ENCODE results near the gene TRPM2. TPM values are rescaled to one million over a fixed set of nuclear protein-coding genes. Genes with fewer than 3 reads are reported as not detected.

The TRPM2 gene
- total and polyA plus RNA-seq, 2 of the 4 experiments (the other 2 are of a cell fraction) = not detected

- no peak for TF ChIP-seq CTCF (conservative IDR thresholded peaks at IDR 0.05; ENCODE audit: low read depth, low read length)
- TF ChIP-seq RAD21 (IDR thresholded peaks at IDR 0.05; ENCODE audit: low read length) = no peak
- TF ChIP-seq ELK1 (IDR thresholded peaks at IDR 0.05; ENCODE audit: borderline replicate concordance, low read depth, low read length) = no peak
- TF ChIP-seq MAZ (IDR thresholded peaks at IDR 0.05; ENCODE audit: borderline replicate concordance, low read depth, low read length) = no peak
- TF ChIP-seq MXI1 (IDR thresholded peaks at IDR 0.05; ENCODE audit: borderline replicate concordance, low read depth, low read length) = no peak
- no peak for TF ChIP-seq CEBPB (IDR thresholded peaks at IDR 0.05; ENCODE audit: low read depth, low read length)
- TF ChIP-seq FOS (IDR thresholded peaks at IDR 0.05; ENCODE audit: low read depth, low read length) = no peak
- TF ChIP-seq SMC3 (IDR thresholded peaks at IDR 0.05; ENCODE audit: low read depth, low read length) = no peak
- no peak for TF ChIP-seq MAFK (IDR thresholded peaks at IDR 0.05; ENCODE audit: low read depth, low read length)
- TF ChIP-seq POLR2A (IDR thresholded peaks at IDR 0.05; ENCODE audit: low read depth, low read length) = no peak
- TF ChIP-seq BHLHE40 (IDR thresholded peaks at IDR 0.05; ENCODE audit: low read depth, low read length) = no peak
- no peak for TF ChIP-seq NFE2L2 (IDR thresholded peaks at IDR 0.05; ENCODE audit: low read depth, low read length)
- no peak for TF ChIP-seq CHD1 (IDR thresholded peaks at IDR 0.05; ENCODE audit: low read depth, low read length)
- no peak for TF ChIP-seq USF2 (IDR thresholded peaks at IDR 0.05; ENCODE audit: low read depth, low read length)
- no peak for TF ChIP-seq RCOR1 (IDR thresholded peaks at IDR 0.05; ENCODE audit: insufficient replicate concordance, low read length)
- TF ChIP-seq RFX5 (IDR thresholded peaks at IDR 0.05; ENCODE audit: low read depth, low read length) = no peak
- Histone ChIP-seq H3K23ac (ENCODE audit: low read depth, low read length) (no peak overlapping the region), H3K27ac (ENCODE audit: insufficient read depth, low read length) (no peak overlapping the region), H3K9ac (ENCODE audit: low read depth, low read length) (no peak overlapping the region), H3K9me1 (ENCODE audit: insufficient read depth, low read length) (no peaks in the 10 kb centered on the region), H3K18ac (ENCODE audit: low read depth, low read length) (no peak overlapping the region), H3K79me1 (ENCODE audit: low read depth in 1 of 2, low read length in 2 of 2) (no peaks in the 10 kb centered on the region), H2BK5ac (ENCODE audit: low read depth, low read length, poor library complexity, severe bottlenecking) (no peak overlapping the region), H3K36me3 (ENCODE audit: control insufficient read depth, insufficient read depth, low read length) (no peaks in the 10 kb centered on the region), H3K14ac (replicated peaks; ENCODE audit: low read depth, low read length) (no peak overlapping the region), H2AK5ac (ENCODE audit: low read depth, low read length) (no peak overlapping the region), H3K4me2 (ENCODE audit: low read depth, low read length) (no peak overlapping the region), H3K4me1 (ENCODE audit: control insufficient read depth, insufficient read depth, low read length) (no peaks in the 10 kb centered on the region), H4K91ac (ENCODE audit: insufficient read depth, low read depth, low read length) (no peak overlapping the region), H4K8ac (ENCODE audit: low read depth in 2 of 2, low read length in 2 of 2) (no peak overlapping the region), H2AFZ (replicated peaks; ENCODE audit: low read length, poor library complexity) (no peak overlapping the region), H2BK15ac (ENCODE audit: low read depth, low read length) (no peak overlapping the region), H4K20me1 (ENCODE audit: insufficient read depth, low read length) (no peaks in the 10 kb centered on the region), H2AK9ac (replicated peaks; ENCODE audit: low read depth, low read length, poor library complexity) (no peak overlapping the region), H4K5ac (ENCODE audit: low read depth, low read length) (no peak overlapping the region), H2BK120ac (ENCODE audit: low read depth, low read length) (no peak overlapping the region), H2BK20ac (ENCODE audit: low read depth, low read length) (no peak overlapping the region), H3K56ac (ENCODE audit: extremely low read depth, insufficient read depth, low read length) (no peak overlapping the region), H3K4me3 (ENCODE audit: insufficient read depth, low read depth, low read length) (no peak overlapping the region), H3K4ac (ENCODE audit: low read depth, low read length) (no peak overlapping the region), H3K27me3 (ENCODE audit: control insufficient read depth, insufficient read depth, low read length) (no peaks in the 10 kb centered on the region), H3K9me3 (ENCODE audit: control insufficient read depth, insufficient read depth, low read length) (peaks cover 19% of the 10 kb centered on the region; the same call in 1 of the 2 replicates)
- in situ Hi-C loops (cut with MboI; ENCODE audit: low sequenced_read_pairs) = no loop called here
- no peak for DNase-seq
- WGBS, 2 experiments (ENCODE audit: extremely low coverage in 2 of 2, insufficient read length in 1 of 2) = 67% methylated on average over 14 of the region's 40 CpGs; no CpG with 5 or more reads in 1 of the 2 experiments
- dilution Hi-C loops (cut with HindIII; ENCODE audit: low sequenced_read_pairs, unreplicated experiment) = no loop called here
- ChIA-PET POLR2A (ENCODE audit: unreplicated experiment) (no interaction called here), CTCF (no interaction called here)
- ATAC-seq (ENCODE audit: low read depth) = no peak
- no TSS peak for BruUV-seq (replicated peaks)
- intact Hi-C loops (cut with micrococcal nuclease) = no loop called here
These were observed 72.0 kb downstream of the TRPM2 start for GRCh38 chr21:44425307-44425894.

Data from IMR-90 (cell line).